Fibroblast of the aortic adventitia (primary cell): ENCODE data around the gene PARP3. TPM values are rescaled to one million over a fixed set of nuclear protein-coding genes. Genes with fewer than 3 reads are reported as not detected.

ENCODE experiments used
- DNase-seq: peaks from one replicate; pipeline ENCODE4 v3.0.0-alpha.2; 2010; ENCODE audit warnings: low read depth
- H3K4me3 ChIP-seq: 2 replicates; pipeline ENCODE4 v1.5.1; 2011; ENCODE audit warnings: low read depth, mild to moderate bottlenecking, control low read depth, low read length, moderate library complexity
- CTCF ChIP-seq: IDR thresholded peaks from 2 replicates; pipeline ENCODE4 v1.5.1; 2011; ENCODE audit warnings: mild to moderate bottlenecking, low read length, control low read depth, inconsistent platforms; ENCODE audit not compliant: insufficient read depth
- total RNA-seq: library from RNA; depleted of rRNA; stranded (reverse); fragments of >200 nt; gene quantifications from 2 replicates; pipeline ENCODE4 v1.2.3, GENCODE V29; 2012; ENCODE audit warnings: low replicate concordance

The PARP3 gene
- total RNA-seq, 1 donor, result 27.1 TPM

GRCh38 chr3:51929420-51930003 is 12.7 kb upstream of the PARP3 start:
- DNase-seq, result no peak
- H3K4me3 ChIP-seq, result no peak overlapping the region
- no peak for TF ChIP-seq CTCF

GRCh38 chr3:51930439-51930838 is 11.7 kb upstream of the PARP3 start:
- no peak overlapping the region for H3K4me3 ChIP-seq
- DNase-seq, result no peak
- no peak for TF ChIP-seq CTCF

- H3K4me3 ChIP-seq, result no peak overlapping the region
- TF ChIP-seq CTCF, result no peak
- no peak for DNase-seq
Measured at GRCh38 chr3:51931756-51932155, 10.4 kb upstream of the PARP3 start.

- no peak for DNase-seq
- no peak overlapping the region for H3K4me3 ChIP-seq
- no peak for TF ChIP-seq CTCF
Measured at GRCh38 chr3:51932471-51933370, 9.4 kb upstream of the PARP3 start.

GRCh38 chr3:51933471-51934138 is 8.6 kb upstream of the PARP3 start:
- TF ChIP-seq CTCF, result no peak
- no peak overlapping the region for H3K4me3 ChIP-seq
- DNase-seq, result no peak

GRCh38 chr3:51934139-51934850 is 7.9 kb upstream of the PARP3 start:
- H3K4me3 ChIP-seq, result no peak overlapping the region
- TF ChIP-seq CTCF, result no peak
- no peak for DNase-seq
